Measurements from ENCODE around the gene CTNNAL1.

CTNNAL1 gene

DNA sequence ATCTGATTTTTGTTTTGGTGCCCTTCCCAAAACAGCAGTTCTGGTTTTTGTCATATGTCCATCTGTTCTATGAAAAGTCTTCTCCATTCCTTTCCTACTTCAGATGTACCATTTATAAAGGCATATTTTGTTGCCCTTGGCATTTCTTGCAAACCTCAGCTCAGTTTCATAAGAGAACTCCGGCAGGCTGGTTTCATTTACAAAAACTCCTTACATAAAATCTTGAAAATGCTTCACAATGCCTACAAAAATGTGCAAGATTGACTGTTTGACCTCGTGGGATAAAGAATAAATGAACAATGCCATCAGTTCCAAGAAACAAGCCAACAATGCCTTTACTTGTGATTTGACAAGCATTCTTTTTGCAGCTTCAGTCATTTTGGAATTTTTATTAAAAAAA lies 39.1 kb upstream of the CTNNAL1 start:
- H3K27me3 ChIP-seq (ENCODE audit: insufficient read depth, low read length), result no peaks in the 10 kb centered on the region
- no peaks in the 10 kb centered on the region for H3F3A ChIP-seq (ENCODE audit: insufficient read depth, low read length)
- TF ChIP-seq EZH2 (IDR thresholded peaks at IDR 0.05; ENCODE audit: borderline replicate concordance, low read length), result no peak
- TF ChIP-seq, protein P1, sequence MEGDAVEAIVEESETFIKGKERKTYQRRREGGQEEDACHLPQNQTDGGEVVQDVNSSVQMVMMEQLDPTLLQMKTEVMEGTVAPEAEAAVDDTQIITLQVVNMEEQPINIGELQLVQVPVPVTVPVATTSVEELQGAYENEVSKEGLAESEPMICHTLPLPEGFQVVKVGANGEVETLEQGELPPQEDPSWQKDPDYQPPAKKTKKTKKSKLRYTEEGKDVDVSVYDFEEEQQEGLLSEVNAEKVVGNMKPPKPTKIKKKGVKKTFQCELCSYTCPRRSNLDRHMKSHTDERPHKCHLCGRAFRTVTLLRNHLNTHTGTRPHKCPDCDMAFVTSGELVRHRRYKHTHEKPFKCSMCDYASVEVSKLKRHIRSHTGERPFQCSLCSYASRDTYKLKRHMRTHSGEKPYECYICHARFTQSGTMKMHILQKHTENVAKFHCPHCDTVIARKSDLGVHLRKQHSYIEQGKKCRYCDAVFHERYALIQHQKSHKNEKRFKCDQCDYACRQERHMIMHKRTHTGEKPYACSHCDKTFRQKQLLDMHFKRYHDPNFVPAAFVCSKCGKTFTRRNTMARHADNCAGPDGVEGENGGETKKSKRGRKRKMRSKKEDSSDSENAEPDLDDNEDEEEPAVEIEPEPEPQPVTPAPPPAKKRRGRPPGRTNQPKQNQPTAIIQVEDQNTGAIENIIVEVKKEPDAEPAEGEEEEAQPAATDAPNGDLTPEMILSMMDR (IDR thresholded peaks at IDR 0.05; ENCODE audit: low read length), result no peak
- no peak overlapping the region for H3K4me2 ChIP-seq (ENCODE audit: low read length)
- no peak overlapping the region for H3K27ac ChIP-seq (ENCODE audit: low read depth, low read length, poor library complexity, severe bottlenecking)
- H3K79me2 ChIP-seq (ENCODE audit: insufficient read depth, low read length), result no peaks in the 10 kb centered on the region
- H3K4me3 ChIP-seq (ENCODE audit: low read depth, low read length, poor library complexity, severe bottlenecking), result no peak overlapping the region
- no peaks in the 10 kb centered on the region for H3K9me2 ChIP-seq (ENCODE audit: low read depth, low read length)
- H3K4me1 ChIP-seq (ENCODE audit: insufficient read depth, low read length, severe bottlenecking), result no peaks in the 10 kb centered on the region
- H3K9ac ChIP-seq (ENCODE audit: low read length), result no peak overlapping the region
- H4K20me1 ChIP-seq (ENCODE audit: insufficient read depth, low read length), result no peaks in the 10 kb centered on the region
- H3K36me3 ChIP-seq (ENCODE audit: insufficient read depth, low read length), result peaks cover 90% of the 10 kb centered on the region
- no peak overlapping the region for H2AFZ ChIP-seq (ENCODE audit: low read length)
- no peaks in the 10 kb centered on the region for H3K9me3 ChIP-seq (ENCODE audit: low read length)

DNA sequence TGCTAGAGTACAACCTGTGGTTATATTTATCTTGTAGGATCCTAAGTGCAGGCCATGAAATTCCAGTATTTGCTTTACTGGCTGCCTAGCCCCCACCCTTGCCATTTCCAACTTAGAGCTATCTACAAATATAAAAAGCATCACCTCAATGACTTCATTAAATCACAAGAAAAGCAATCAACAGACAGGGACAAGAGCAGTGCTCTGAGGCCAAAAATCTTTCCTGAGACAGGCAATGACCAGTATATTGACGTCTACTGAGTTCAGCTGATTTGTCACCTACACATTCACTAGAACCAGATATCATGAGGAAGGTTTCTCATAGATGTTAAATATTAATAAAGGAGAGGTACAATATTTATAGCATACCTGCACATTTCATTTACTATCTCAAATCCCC lies 38.4 kb upstream of the CTNNAL1 start:
- Histone ChIP-seq H3K36me3 (ENCODE audit: insufficient read depth, low read length) (peaks cover 91% of the 10 kb centered on the region), H3K4me2 (ENCODE audit: low read length) (no peak overlapping the region), H3K27ac (ENCODE audit: low read depth, low read length, poor library complexity, severe bottlenecking) (no peak overlapping the region), H3F3A (ENCODE audit: insufficient read depth, low read length) (no peaks in the 10 kb centered on the region), H3K4me3 (ENCODE audit: low read depth, low read length, poor library complexity, severe bottlenecking) (no peak overlapping the region), H3K4me1 (ENCODE audit: insufficient read depth, low read length, severe bottlenecking) (no peaks in the 10 kb centered on the region), H3K27me3 (ENCODE audit: insufficient read depth, low read length) (no peaks in the 10 kb centered on the region), H3K9me3 (ENCODE audit: low read length) (no peaks in the 10 kb centered on the region), H4K20me1 (ENCODE audit: insufficient read depth, low read length) (no peaks in the 10 kb centered on the region), H3K79me2 (ENCODE audit: insufficient read depth, low read length) (no peaks in the 10 kb centered on the region), H2AFZ (ENCODE audit: low read length) (no peak overlapping the region), H3K9me2 (ENCODE audit: low read depth, low read length) (no peaks in the 10 kb centered on the region), H3K9ac (ENCODE audit: low read length) (no peak overlapping the region)
- TF ChIP-seq, protein P1 (IDR thresholded peaks at IDR 0.05; ENCODE audit: low read length), result no peak
- TF ChIP-seq EZH2 (IDR thresholded peaks at IDR 0.05; ENCODE audit: borderline replicate concordance, low read length), result no peak

DNA sequence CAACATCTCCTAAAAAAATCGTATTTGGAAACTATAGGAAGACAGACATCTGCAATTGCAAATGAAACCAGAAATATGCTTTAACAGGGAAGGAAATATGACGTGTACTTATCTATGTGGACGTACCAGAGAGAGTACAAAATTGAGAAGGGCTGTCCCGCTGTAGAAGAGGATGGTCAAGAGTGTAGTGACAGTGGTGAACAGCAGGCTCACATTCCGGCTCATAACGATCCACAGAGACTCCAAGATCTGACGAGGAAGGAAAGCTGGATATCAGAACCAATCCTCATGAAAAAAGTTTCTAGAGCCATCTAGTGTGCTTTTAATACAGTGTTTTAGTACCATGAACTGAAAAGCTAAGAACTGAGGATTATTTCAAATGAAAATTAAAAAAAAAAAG lies 37.1 kb upstream of the CTNNAL1 start:
- no peaks in the 10 kb centered on the region for H3F3A ChIP-seq (ENCODE audit: insufficient read depth, low read length)
- no peak overlapping the region for H3K27ac ChIP-seq (ENCODE audit: low read depth, low read length, poor library complexity, severe bottlenecking)
- H4K20me1 ChIP-seq (ENCODE audit: insufficient read depth, low read length), result no peaks in the 10 kb centered on the region
- H3K4me1 ChIP-seq (ENCODE audit: insufficient read depth, low read length, severe bottlenecking), result no peaks in the 10 kb centered on the region
- no peak for TF ChIP-seq EZH2 (IDR thresholded peaks at IDR 0.05; ENCODE audit: borderline replicate concordance, low read length)
- TF ChIP-seq, protein P1 (IDR thresholded peaks at IDR 0.05; ENCODE audit: low read length), result no peak
- peaks cover 94% of the 10 kb centered on the region for H3K36me3 ChIP-seq (ENCODE audit: insufficient read depth, low read length)
- no peaks in the 10 kb centered on the region for H3K79me2 ChIP-seq (ENCODE audit: insufficient read depth, low read length)
- no peak overlapping the region for H2AFZ ChIP-seq (ENCODE audit: low read length)
- no peaks in the 10 kb centered on the region for H3K9me2 ChIP-seq (ENCODE audit: low read depth, low read length)
- H3K4me2 ChIP-seq (ENCODE audit: low read length), result no peak overlapping the region
- H3K9ac ChIP-seq (ENCODE audit: low read length), result no peak overlapping the region
- no peaks in the 10 kb centered on the region for H3K9me3 ChIP-seq (ENCODE audit: low read length)
- no peak overlapping the region for H3K4me3 ChIP-seq (ENCODE audit: low read depth, low read length, poor library complexity, severe bottlenecking)
- no peaks in the 10 kb centered on the region for H3K27me3 ChIP-seq (ENCODE audit: insufficient read depth, low read length)

All from OCI-LY1 (cell line).